Mesenchymal stem cell (in vitro differentiated cells and primary cell): ENCODE measurements around the gene SMARCC1.
A peak's percentile ranks its signal among the peaks of the same experiment; 100 is the strongest.

Source experiments
- DNase-seq: peaks from one replicate; pipeline ENCODE4 v3.0.0-alpha.2; 2013
- H2AFZ ChIP-seq: one replicate; pipeline ENCODE4 v1.6.1; 2013; ENCODE audit warnings: low read depth, mild to moderate bottlenecking, control low read depth, inconsistent platforms, low read length, moderate library complexity
- H2AK5ac ChIP-seq: 2 replicates; pipeline ENCODE4 v1.6.1; 2013; ENCODE audit warnings: low read length, moderate library complexity, mild to moderate bottlenecking, inconsistent platforms; ENCODE audit not compliant: severe bottlenecking
- H2BK120ac ChIP-seq: one replicate; pipeline ENCODE4 v1.6.1; 2013; ENCODE audit warnings: low read depth, mild to moderate bottlenecking, inconsistent platforms, low read length, moderate library complexity
- H2BK12ac ChIP-seq, 2 experiments: one replicate each; pipeline ENCODE4 v1.6.1; 2013; ENCODE audit warnings: inconsistent platforms in 2 of 2, low read length in 2 of 2, mild to moderate bottlenecking in 2 of 2, moderate library complexity in 2 of 2, control low read depth in 1 of 2
- H2BK15ac ChIP-seq: one replicate; pipeline ENCODE4 v1.6.1; 2013; ENCODE audit warnings: mild to moderate bottlenecking, low read depth, inconsistent platforms; ENCODE audit not compliant: poor library complexity, severe bottlenecking
- H2BK5ac ChIP-seq: 2 replicates; pipeline ENCODE4 v1.6.1; 2013; ENCODE audit warnings: low read depth, mild to moderate bottlenecking, low read length, control low read depth, inconsistent platforms; ENCODE audit not compliant: poor library complexity, severe bottlenecking
- H3K14ac ChIP-seq, 2 experiments: one replicate each; pipeline ENCODE4 v1.6.1; 2013; ENCODE audit warnings: inconsistent platforms in 2 of 2, low read length in 2 of 2, control low read depth in 1 of 2, mild to moderate bottlenecking in 1 of 2, moderate library complexity in 1 of 2
- H3K18ac ChIP-seq, 2 experiments: one replicate each; pipeline ENCODE4 v1.6.1; 2013; ENCODE audit warnings: inconsistent platforms in 2 of 2, low read length in 2 of 2, control low read depth in 1 of 2, low read depth in 1 of 2, mild to moderate bottlenecking in 1 of 2
- H3K23ac ChIP-seq, 2 experiments: one replicate each; pipeline ENCODE4 v1.6.1; 2013; ENCODE audit warnings: inconsistent platforms in 2 of 2, low read length in 2 of 2, mild to moderate bottlenecking in 2 of 2, moderate library complexity in 2 of 2, control low read depth in 1 of 2
- H3K27ac ChIP-seq: 2 replicates; pipeline ENCODE4 v1.5.1; 2013; ENCODE audit warnings: mild to moderate bottlenecking, moderate library complexity, low read length, control low read depth, inconsistent platforms; ENCODE audit not compliant: poor library complexity, severe bottlenecking
- H3K27me3 ChIP-seq, 2 experiments: 2 replicates each; pipeline versions ENCODE4 v1.6.1 to v1.7.0; 2013; ENCODE audit warnings: low read length in 2 of 2, mild to moderate bottlenecking in 2 of 2, moderate library complexity in 2 of 2, control low read depth in 1 of 2, inconsistent platforms in 1 of 2; ENCODE audit not compliant: control insufficient read depth in 1 of 2, insufficient read depth in 1 of 2
- H3K36me3 ChIP-seq, 2 experiments: 2 replicates each; pipeline versions ENCODE4 v1.6.1 to v1.7.0; 2013; ENCODE audit warnings: low read length in 2 of 2, control low read depth in 1 of 2, inconsistent platforms in 1 of 2, low read depth in 1 of 2, mild to moderate bottlenecking in 1 of 2; ENCODE audit not compliant: insufficient read depth in 2 of 2, control insufficient read depth in 1 of 2
- H3K4ac ChIP-seq, 2 experiments: one replicate each; pipeline ENCODE4 v1.6.1; 2013; ENCODE audit warnings: inconsistent platforms in 2 of 2, low read length in 2 of 2, mild to moderate bottlenecking in 2 of 2, moderate library complexity in 2 of 2, control low read depth in 1 of 2, low read depth in 1 of 2
- H3K4me1 ChIP-seq: 2 replicates; pipeline ENCODE4 v1.6.1; 2013; ENCODE audit warnings: low read depth, low read length, control low read depth; ENCODE audit not compliant: control insufficient read depth, insufficient read depth
- H3K4me2 ChIP-seq: 2 replicates; pipeline ENCODE4 v1.6.1; 2013; ENCODE audit warnings: low read length, mild to moderate bottlenecking, inconsistent platforms; ENCODE audit not compliant: poor library complexity, severe bottlenecking
- H3K4me3 ChIP-seq, 2 experiments: 2 replicates each; pipeline versions ENCODE4 v1.5.1 to v1.7.0; 2013; ENCODE audit warnings: low read length in 2 of 2, mild to moderate bottlenecking in 2 of 2, control low read depth in 1 of 2, low read depth in 1 of 2; ENCODE audit not compliant: insufficient read depth in 1 of 2
- H3K79me1 ChIP-seq: replicated peaks from 2 replicates; pipeline ENCODE4 v1.6.1; 2013; ENCODE audit warnings: mild to moderate bottlenecking, control low read depth, low read length, inconsistent platforms; ENCODE audit not compliant: poor library complexity, severe bottlenecking
- H3K9ac ChIP-seq: 2 replicates; pipeline ENCODE4 v1.7.0; 2013; ENCODE audit warnings: mild to moderate bottlenecking, low read length, moderate library complexity
- H3K9me3 ChIP-seq: 2 replicates; pipeline ENCODE4 v1.7.0; 2013; ENCODE audit warnings: mild to moderate bottlenecking, low read length; ENCODE audit not compliant: control insufficient read depth
- H4K8ac ChIP-seq: one replicate; pipeline ENCODE4 v1.6.1; 2013; ENCODE audit warnings: inconsistent platforms, mild to moderate bottlenecking, low read length, moderate library complexity
- H4K91ac ChIP-seq: one replicate; pipeline ENCODE4 v1.6.1; 2013; ENCODE audit warnings: mild to moderate bottlenecking, low read length, inconsistent platforms
- WGBS: methylation state at CpG from one replicate; pipeline ENCODE4 v1.1.7; 2013; ENCODE audit warnings: mixed read lengths; 5-methylcytosine and 5-hydroxymethylcytosine counted together

The SMARCC1 gene

DNA sequence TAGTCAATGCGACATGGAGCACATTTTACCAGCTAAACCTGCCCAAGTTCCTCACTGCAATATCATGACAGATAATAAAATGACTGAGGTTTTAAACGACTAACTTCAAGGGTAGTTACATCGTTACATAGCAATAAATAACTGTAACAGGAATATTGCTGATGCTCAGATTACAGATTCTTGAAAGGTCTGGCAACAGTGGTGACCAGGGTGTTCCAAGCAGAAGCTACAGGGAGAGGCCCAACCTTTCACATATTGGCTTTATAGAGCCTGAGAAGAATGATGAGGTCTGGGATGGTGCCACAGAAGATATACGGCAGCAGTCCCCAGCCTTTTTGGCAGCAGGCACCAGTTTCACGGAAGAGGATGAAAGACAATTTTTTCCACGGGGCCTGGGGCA, 151.9 kb downstream of the SMARCC1 start:
- Histone ChIP-seq H2AFZ (no peak overlapping the region), H4K8ac (no peak overlapping the region), H4K91ac (no peak overlapping the region), H3K4ac (no peak overlapping the region), H3K9ac (no peak overlapping the region), H3K23ac (no peak overlapping the region), H3K27ac (no peak overlapping the region), H2BK120ac (no peak overlapping the region), H3K4me2 (no peak overlapping the region), H3K27me3 (no peaks in the 10 kb centered on the region), H3K4me3 (no peak overlapping the region), H2BK15ac (no peak overlapping the region), H3K4me1 (no peaks in the 10 kb centered on the region), H2BK5ac (no peak overlapping the region), H2AK5ac (no peak overlapping the region), H3K14ac (no peak overlapping the region), H3K9me3 (no peaks in the 10 kb centered on the region), H3K79me1 (peaks cover 33% of the 10 kb centered on the region), H3K18ac (no peak overlapping the region), H2BK12ac (no peak overlapping the region), H3K36me3 (peaks cover 23 to 85% of the 10 kb centered on the region in 2 experiments)
- 89% methylated on average over 3 of the region's 6 CpGs for WGBS
- DNase-seq, result no peak

DNA sequence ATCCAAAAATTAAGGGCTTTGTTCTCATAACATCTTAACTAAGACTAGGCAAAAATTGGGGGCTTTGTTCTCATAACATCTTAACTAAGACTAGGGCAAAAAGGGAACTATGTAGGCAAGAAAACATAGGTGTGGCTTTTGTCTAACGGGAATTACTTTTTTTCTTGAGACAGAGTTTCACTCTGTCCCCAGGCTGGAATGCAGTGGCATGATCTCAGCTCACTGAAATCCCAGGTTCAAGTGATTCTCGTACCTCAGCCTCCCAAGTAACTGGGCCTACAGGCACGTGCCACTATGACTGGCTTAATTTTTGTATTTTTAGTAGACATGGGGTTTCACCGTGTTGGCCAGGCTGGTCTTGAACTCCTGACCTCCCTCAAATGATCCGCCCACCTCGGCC, 153.3 kb downstream of the SMARCC1 start:
- Histone ChIP-seq H2BK5ac (no peak overlapping the region), H3K14ac (no peak overlapping the region), H3K27ac (no peak overlapping the region), H3K23ac (no peak overlapping the region), H3K18ac (no peak overlapping the region), H3K4ac (no peak overlapping the region), H3K79me1 (peaks cover 33% of the 10 kb centered on the region), H4K91ac (no peak overlapping the region), H2AK5ac (no peak overlapping the region), H3K9me3 (no peaks in the 10 kb centered on the region), H2AFZ (no peak overlapping the region), H3K9ac (no peak overlapping the region), H3K4me1 (no peaks in the 10 kb centered on the region), H4K8ac (no peak overlapping the region), H3K4me3 (no peak overlapping the region), H3K27me3 (no peaks in the 10 kb centered on the region), H2BK15ac (no peak overlapping the region), H2BK120ac (no peak overlapping the region), H3K36me3 (peaks cover 22 to 78% of the 10 kb centered on the region in 2 experiments), H3K4me2 (no peak overlapping the region), H2BK12ac (no peak overlapping the region)
- no peak for DNase-seq
- 94% methylated on average over 6 of the region's 6 CpGs for WGBS

DNA sequence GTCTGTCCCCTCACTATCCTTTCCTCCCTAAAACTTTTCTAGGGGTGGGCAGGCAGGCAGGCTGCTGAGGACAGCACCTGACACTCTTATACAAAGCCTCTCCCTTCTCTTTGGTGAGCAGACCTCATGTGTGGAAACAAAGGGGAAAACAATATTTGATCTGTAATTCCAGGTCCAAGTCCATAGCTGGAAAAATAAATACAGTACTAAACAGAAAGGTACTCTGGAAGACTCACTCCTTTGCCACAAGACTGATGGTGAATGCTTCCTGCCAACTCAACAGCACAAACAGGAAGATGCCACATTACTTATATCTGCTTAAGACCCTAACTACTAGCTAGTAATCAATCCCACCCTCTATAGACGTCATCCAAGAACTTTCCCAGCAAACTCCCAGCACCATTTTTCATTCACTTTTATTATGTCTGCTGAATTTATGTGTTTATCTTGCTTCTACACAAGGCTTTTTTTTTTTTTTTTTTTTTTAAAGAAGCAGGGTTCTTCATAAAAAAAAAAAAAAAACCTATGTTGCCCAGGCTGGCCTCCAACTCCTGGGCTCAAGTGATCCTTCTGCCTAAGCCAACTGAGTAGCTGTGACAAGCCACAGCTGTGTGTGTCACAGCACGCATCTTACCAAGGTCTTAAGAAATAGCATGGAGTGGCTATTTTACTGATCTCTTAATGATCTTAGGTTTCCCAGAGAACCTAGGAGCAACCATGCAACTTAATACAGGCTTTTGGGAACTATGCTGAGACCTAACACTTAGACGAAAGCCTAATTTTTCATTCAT, 158.8 kb downstream of the SMARCC1 start:
- no peaks in the 10 kb centered on the region for H3K4me1 ChIP-seq
- no peak overlapping the region for H2BK5ac ChIP-seq
- no peak overlapping the region for H3K4ac ChIP-seq
- no peak overlapping the region for H3K4me3 ChIP-seq
- H3K79me1 ChIP-seq, result peaks cover 21% of the 10 kb centered on the region
- WGBS, result 79% methylated on average over 1 of the region's 3 CpGs
- no peak overlapping the region for H4K8ac ChIP-seq
- no peak overlapping the region for H2AK5ac ChIP-seq
- no peaks in the 10 kb centered on the region for H3K9me3 ChIP-seq
- H3K23ac ChIP-seq, result no peak overlapping the region
- H3K4me2 ChIP-seq, result no peak overlapping the region
- no peak overlapping the region for H2AFZ ChIP-seq
- no peak overlapping the region for H3K27ac ChIP-seq
- no peak overlapping the region for H3K18ac ChIP-seq
- H2BK120ac ChIP-seq, result no peak overlapping the region
- H3K36me3 ChIP-seq, result peaks cover 25 to 66% of the 10 kb centered on the region in 2 experiments
- H3K27me3 ChIP-seq, result no peaks in the 10 kb centered on the region
- no peak overlapping the region for H2BK12ac ChIP-seq
- no peak overlapping the region for H3K14ac ChIP-seq
- H4K91ac ChIP-seq, result no peak overlapping the region
- H3K9ac ChIP-seq, result no peak overlapping the region
- no peak for DNase-seq
- H2BK15ac ChIP-seq, result no peak overlapping the region

DNA sequence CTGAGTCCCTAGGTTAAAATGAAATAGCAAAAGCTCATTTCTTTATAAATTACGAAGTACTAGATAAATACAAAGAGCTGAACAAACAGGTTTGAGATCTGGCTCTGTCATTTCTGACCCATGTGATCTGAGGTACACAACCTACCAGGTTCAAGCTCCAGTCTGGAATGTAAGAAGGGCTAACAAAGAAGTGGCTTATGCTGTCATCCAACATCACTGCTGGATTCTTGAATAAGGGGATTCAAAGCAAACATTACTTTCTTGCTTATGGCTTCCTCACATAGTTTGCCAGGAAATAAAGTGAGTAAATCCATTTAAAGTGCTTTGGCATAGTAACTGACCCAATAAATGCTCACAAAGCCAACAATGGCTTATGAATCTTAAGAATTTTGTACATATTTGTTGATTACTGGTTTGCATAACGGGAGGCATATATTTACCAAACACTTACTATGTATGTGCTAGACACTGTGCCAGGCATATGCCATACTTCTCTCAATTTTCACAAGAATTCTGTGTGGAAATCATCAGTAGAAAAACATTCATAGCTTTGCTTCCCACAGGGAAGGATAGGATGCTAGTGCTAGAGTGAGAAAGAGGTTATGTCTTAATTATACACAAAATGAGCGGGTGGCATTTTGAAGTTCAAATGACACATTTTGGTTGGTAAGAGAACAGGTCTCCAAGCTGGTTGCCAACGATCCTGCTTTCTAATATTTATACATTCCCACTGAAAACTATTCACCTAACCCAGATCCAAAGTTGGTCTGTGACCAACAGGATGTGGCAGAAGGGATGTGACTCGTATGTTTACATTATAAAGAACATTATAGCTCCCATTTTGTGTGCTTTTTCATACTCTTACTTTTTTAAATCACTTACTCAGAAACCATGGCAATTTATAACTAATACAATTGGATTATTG, 164.3 kb downstream of the SMARCC1 start:
- Histone ChIP-seq H3K27ac (no peak overlapping the region), H2AFZ (no peak overlapping the region), H2BK120ac (no peak overlapping the region), H3K27me3 (no peaks in the 10 kb centered on the region), H3K4me2 (no peak overlapping the region), H3K18ac (no peak overlapping the region), H4K8ac (no peak overlapping the region), H3K4me1 (peaks cover 2% of the 10 kb centered on the region), H2BK5ac (no peak overlapping the region), H3K14ac (no peak overlapping the region), H3K4ac (no peak overlapping the region), H3K23ac (no peak overlapping the region), H3K9me3 (no peaks in the 10 kb centered on the region), H2AK5ac (no peak overlapping the region), H3K36me3 (peaks cover 16 to 74% of the 10 kb centered on the region in 2 experiments), H4K91ac (no peak overlapping the region), H3K4me3 (no peak overlapping the region), H3K79me1 (peaks cover 13% of the 10 kb centered on the region), H3K9ac (no peak overlapping the region), H2BK15ac (no peak overlapping the region), H2BK12ac (no peak overlapping the region)
- peak; percentile 50 for DNase-seq
- 100% methylated on average over 1 of the region's 5 CpGs for WGBS
